Activated CD4-positive, alpha-beta T cell treated with anti-CD3 and anti-CD28 coated beads, Interleukin-2, amount 10 ng/mL, durations not matched to agents 7 days and 5 days (primary cell): ENCODE measurements around the gene KCNJ6. TPM values are rescaled to one million over a fixed set of nuclear protein-coding genes. Genes with fewer than 3 reads are reported as not detected.
"Not testable (repeated sequence)": the region's sequence is repeated elsewhere in the genome, so short reads cannot be mapped to it uniquely, and the experiment has no call there.

ENCODE experiments used
- CTCF ChIA-PET: fragments of 350-600 bp; sonication (Branson Sonifier 250); formaldehyde crosslinking; loops from one replicate; lab custom pipeline; 2021; ENCODE audit warnings: antibody characterized with exemption; lab: Charles Lee
- POLR2A ChIA-PET: fragments of 350-600 bp; sonication (Branson Sonifier 250); formaldehyde crosslinking; loops from one replicate; lab custom pipeline; 2021; ENCODE audit warnings: antibody characterized with exemption; lab: Charles Lee
- DNase-seq: peaks from one replicate; pipeline ENCODE4 v3.0.0-alpha.2; 2020
- H3K27ac Mint-ChIP-seq: one replicate; pipeline ENCODE4 v1.8.0; 2021; ENCODE audit warnings: mild to moderate bottlenecking, moderate library complexity, mixed read lengths
- H3K27me3 Mint-ChIP-seq: one replicate; pipeline ENCODE4 v1.8.0; 2021; ENCODE audit warnings: mixed read lengths
- H3K36me3 Mint-ChIP-seq: one replicate; pipeline ENCODE4 v1.8.0; 2021; ENCODE audit warnings: low read depth, mixed read lengths
- H3K4me1 Mint-ChIP-seq: one replicate; pipeline ENCODE4 v1.8.0; 2021; ENCODE audit warnings: mixed read lengths
- H3K4me3 Mint-ChIP-seq: one replicate; pipeline ENCODE4 v1.8.0; 2021; ENCODE audit warnings: mild to moderate bottlenecking, moderate library complexity, mixed read lengths
- H3K9me3 Mint-ChIP-seq: one replicate; pipeline ENCODE4 v1.8.0; 2021; ENCODE audit warnings: mixed read lengths
- total RNA-seq, 2 experiments: library from RNA; stranded (reverse); gene quantifications; one replicate each; pipeline ENCODE4 v1.2.3, GENCODE V29; 2021

KCNJ6 gene
- total RNA-seq, 2 experiments from 2014 or later: not detected

- DNase-seq: no peak
- CTCF ChIA-PET: no interaction called here
- Mint-ChIP-seq H3K9me3 (no peaks in the 10 kb centered on the region), H3K36me3 (no peaks in the 10 kb centered on the region), H3K4me3 (no peak overlapping the region), H3K27ac (no peak overlapping the region), H3K4me1 (no peaks in the 10 kb centered on the region), H3K27me3 (peaks cover under 1% of the 10 kb centered on the region)
- POLR2A ChIA-PET: no interaction called here
These were observed 171.7 kb downstream of the KCNJ6 start for GRCh38 chr21:37744551-37744950.

- ChIA-PET POLR2A (no interaction called here), CTCF (no interaction called here)
- peaks cover 10% of the 10 kb centered on the region for H3K27me3 Mint-ChIP-seq
- H3K36me3 Mint-ChIP-seq: no peaks in the 10 kb centered on the region
- no peak for DNase-seq
- no peaks in the 10 kb centered on the region for H3K9me3 Mint-ChIP-seq
- H3K4me1 Mint-ChIP-seq: no peaks in the 10 kb centered on the region
- H3K27ac Mint-ChIP-seq: no peak overlapping the region
- no peak overlapping the region for H3K4me3 Mint-ChIP-seq
These were observed 173.7 kb downstream of the KCNJ6 start for GRCh38 chr21:37742532-37742931.

DNA sequence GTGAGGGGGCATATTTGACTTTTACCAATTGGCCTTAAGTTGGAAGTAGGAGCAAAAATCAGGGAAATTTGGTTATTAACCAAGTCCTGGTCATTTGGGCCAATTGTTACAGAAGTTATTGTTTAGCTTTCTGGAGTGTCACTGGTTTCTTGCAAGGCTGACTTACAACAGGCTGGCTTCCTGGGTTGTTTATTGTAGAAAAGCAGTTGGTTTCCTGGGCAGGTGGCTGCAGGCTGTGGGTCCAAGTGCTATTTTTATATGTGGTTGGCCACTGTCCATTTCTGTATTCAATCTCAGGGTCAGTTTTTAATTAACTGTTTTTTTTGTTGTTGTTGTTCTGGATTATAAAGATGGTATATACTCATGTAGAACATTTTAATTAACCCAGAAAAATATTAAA is 174.1 kb downstream of the KCNJ6 start:
- Mint-ChIP-seq H3K9me3 (no peaks in the 10 kb centered on the region), H3K36me3 (no peaks in the 10 kb centered on the region), H3K27ac (no peak overlapping the region), H3K4me3 (no peak overlapping the region), H3K27me3 (peaks cover 10% of the 10 kb centered on the region), H3K4me1 (no peaks in the 10 kb centered on the region)
- ChIA-PET CTCF (no interaction called here), POLR2A (no interaction called here)
- DNase-seq: no peak

DNA sequence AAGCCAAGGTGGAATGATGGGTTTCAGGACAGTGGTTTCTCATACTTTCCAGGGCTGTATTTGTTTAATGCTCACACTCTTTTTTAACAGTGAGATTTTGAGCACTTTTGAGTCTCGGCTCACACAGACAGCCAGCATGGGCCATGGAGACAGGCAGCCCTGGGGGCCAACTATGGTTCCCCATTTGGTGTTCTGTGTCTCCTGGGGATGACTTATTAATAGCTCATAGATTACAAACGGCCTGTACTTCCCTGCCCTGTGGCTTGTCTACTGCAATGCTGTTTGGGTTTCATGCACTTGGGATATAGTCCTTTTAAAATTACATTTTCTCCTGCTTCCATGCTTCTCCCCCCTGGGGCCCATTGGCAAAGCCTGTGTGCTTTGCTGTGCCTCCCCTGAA is 178.3 kb downstream of the KCNJ6 start:
- Mint-ChIP-seq H3K27ac (no peak overlapping the region), H3K36me3 (no peaks in the 10 kb centered on the region), H3K27me3 (peaks cover 13% of the 10 kb centered on the region), H3K4me1 (no peaks in the 10 kb centered on the region), H3K4me3 (no peak overlapping the region), H3K9me3 (no peaks in the 10 kb centered on the region)
- POLR2A ChIA-PET: no interaction called here
- no peak for DNase-seq
- CTCF ChIA-PET: no interaction called here

- no peak overlapping the region for H3K4me3 Mint-ChIP-seq
- no peaks in the 10 kb centered on the region for H3K9me3 Mint-ChIP-seq
- peaks cover 13% of the 10 kb centered on the region for H3K27me3 Mint-ChIP-seq
- DNase-seq: no peak
- ChIA-PET POLR2A (no interaction called here), CTCF (no interaction called here)
- no peak overlapping the region for H3K27ac Mint-ChIP-seq
- no peaks in the 10 kb centered on the region for H3K36me3 Mint-ChIP-seq
- H3K4me1 Mint-ChIP-seq: no peaks in the 10 kb centered on the region
These were observed 178.8 kb downstream of the KCNJ6 start for GRCh38 chr21:37737507-37737906.

- no peak overlapping the region for H3K27ac Mint-ChIP-seq
- ChIA-PET POLR2A (no interaction called here), CTCF (no interaction called here)
- no peak for DNase-seq
- H3K36me3 Mint-ChIP-seq: no peaks in the 10 kb centered on the region
- peaks cover 15% of the 10 kb centered on the region for H3K27me3 Mint-ChIP-seq
- H3K9me3 Mint-ChIP-seq: no peaks in the 10 kb centered on the region
- no peak overlapping the region for H3K4me3 Mint-ChIP-seq
- H3K4me1 Mint-ChIP-seq: no peaks in the 10 kb centered on the region
These were observed 181.4 kb downstream of the KCNJ6 start for GRCh38 chr21:37734846-37735245.

GRCh38 chr21:37732927-37733326 is 183.3 kb downstream of the KCNJ6 start:
- no peak for DNase-seq
- Mint-ChIP-seq H3K9me3 (no peaks in the 10 kb centered on the region), H3K4me3 (no peak overlapping the region), H3K27me3 (peaks cover 5% of the 10 kb centered on the region), H3K4me1 (no peaks in the 10 kb centered on the region), H3K27ac (no peak overlapping the region), H3K36me3 (no peaks in the 10 kb centered on the region)
- ChIA-PET CTCF (no interaction called here), POLR2A (no interaction called here)

- no peak overlapping the region for H3K4me3 Mint-ChIP-seq
- H3K9me3 Mint-ChIP-seq: no peaks in the 10 kb centered on the region
- no peak overlapping the region for H3K27ac Mint-ChIP-seq
- no peaks in the 10 kb centered on the region for H3K4me1 Mint-ChIP-seq
- no peaks in the 10 kb centered on the region for H3K36me3 Mint-ChIP-seq
- ChIA-PET CTCF (no interaction called here), POLR2A (no interaction called here)
- peaks cover 21% of the 10 kb centered on the region for H3K27me3 Mint-ChIP-seq
- DNase-seq: no peak
These were observed 192.1 kb downstream of the KCNJ6 start for GRCh38 chr21:37724201-37724600.

DNA sequence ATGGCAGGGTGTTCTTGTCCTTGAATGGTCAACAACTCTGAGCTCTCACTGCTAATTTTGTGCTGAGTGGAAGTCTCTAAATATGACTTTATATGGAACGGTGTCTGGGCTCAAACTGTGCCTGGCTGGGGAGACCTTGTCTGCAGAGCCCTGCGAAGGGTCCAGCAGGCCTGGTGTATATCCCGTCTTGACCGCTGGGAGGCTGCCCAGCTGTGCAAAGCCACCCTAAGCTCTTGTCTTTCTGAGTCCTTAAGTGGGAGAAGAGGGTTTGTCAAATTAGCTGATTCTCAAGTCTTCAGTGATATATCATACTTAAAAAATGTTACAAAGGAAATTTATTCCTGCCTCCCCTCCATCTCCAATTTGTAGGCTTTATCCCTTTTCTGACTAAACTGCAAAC is 198.7 kb downstream of the KCNJ6 start:
- Mint-ChIP-seq H3K27me3 (peaks cover 12% of the 10 kb centered on the region), H3K36me3 (no peaks in the 10 kb centered on the region), H3K27ac (no peak overlapping the region), H3K4me3 (no peak overlapping the region), H3K9me3 (no peaks in the 10 kb centered on the region), H3K4me1 (no peaks in the 10 kb centered on the region)
- no peak for DNase-seq
- ChIA-PET POLR2A (no interaction called here), CTCF (no interaction called here)

DNA sequence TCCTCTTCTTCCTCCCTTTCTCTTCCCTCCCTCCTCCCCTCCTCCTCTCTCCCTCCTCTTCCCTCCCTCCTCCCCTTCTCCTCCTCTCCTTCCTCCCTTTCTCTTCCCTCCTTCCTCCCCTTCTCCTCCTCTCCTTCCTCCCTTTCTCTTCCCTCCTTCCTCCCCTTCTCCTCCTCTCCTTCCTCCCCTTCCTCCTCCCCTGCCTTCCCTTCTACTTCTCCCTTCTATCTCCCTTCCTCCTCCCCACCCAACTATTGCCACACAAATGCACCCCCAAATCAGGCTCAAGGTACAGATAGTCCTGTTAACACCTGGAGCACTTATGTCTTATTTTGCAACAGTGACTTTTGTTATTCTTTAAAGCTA is 203.7 kb downstream of the KCNJ6 start:
- H3K9me3 Mint-ChIP-seq, DNase-seq, H3K36me3 Mint-ChIP-seq, POLR2A ChIA-PET, H3K27ac Mint-ChIP-seq, H3K4me1 Mint-ChIP-seq, H3K4me3 Mint-ChIP-seq: not testable (repeated sequence)
- CTCF ChIA-PET: interaction anchor here (0.6 kb wide), 1 partner anchor 68 kb away, joined by 3 read pairs; no protein-coding TSS in a partner anchor
- H3K27me3 Mint-ChIP-seq: peaks cover 10% of the 10 kb centered on the region

DNA sequence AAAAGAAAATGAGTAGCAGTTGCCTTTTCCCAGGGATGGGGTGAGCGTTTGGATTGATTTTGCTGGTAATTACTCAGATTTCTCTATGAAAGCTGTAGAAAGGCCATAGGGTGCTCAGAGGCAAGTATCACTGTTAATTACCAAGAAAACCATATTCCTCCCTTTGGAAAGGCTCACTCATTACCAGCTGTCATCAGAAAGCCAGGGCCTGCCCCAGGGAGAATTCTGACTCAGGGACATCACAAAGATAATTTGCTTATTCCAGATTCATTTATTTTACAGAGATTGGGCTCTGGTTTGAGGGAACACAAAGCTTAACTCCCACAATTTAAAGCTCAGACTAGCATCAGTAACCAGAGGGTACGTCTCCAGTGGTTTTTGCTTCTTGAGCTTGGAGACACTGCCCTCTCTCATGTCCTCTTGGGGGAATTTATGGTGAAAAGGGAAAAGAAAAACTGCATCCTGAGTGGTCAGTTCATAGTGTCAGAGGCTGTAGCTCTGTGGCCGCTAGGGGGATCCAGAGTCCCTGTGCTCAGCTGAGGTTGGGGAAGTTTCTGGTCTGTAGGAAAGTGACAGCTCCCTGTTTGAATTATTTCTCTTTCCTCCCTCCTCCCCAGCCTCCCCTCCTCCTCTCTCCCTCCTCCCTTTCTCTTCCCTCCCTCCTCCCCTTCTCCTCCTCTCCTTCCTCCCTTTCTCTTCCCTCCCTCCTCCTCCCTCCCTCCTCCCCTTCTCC is 204.3 kb downstream of the KCNJ6 start:
- Mint-ChIP-seq H3K9me3 (no peaks in the 10 kb centered on the region), H3K36me3 (no peaks in the 10 kb centered on the region), H3K4me1 (no peaks in the 10 kb centered on the region), H3K27ac (no peak overlapping the region), H3K4me3 (no peak overlapping the region), H3K27me3 (peaks cover 10% of the 10 kb centered on the region)
- CTCF ChIA-PET: interaction anchor here (0.6 kb wide), 2 partner anchors 46 to 1541 kb away, joined by 3 to 5 read pairs; no protein-coding TSS in a partner anchor
- POLR2A ChIA-PET: no interaction called here
- DNase-seq: peak; percentile 48

- CTCF ChIA-PET: interaction anchor here (0.6 kb wide), 2 partner anchors 46 to 1542 kb away, joined by 3 to 5 read pairs; no protein-coding TSS in a partner anchor
- H3K4me1 Mint-ChIP-seq: no peaks in the 10 kb centered on the region
- POLR2A ChIA-PET: no interaction called here
- peaks cover 10% of the 10 kb centered on the region for H3K27me3 Mint-ChIP-seq
- H3K9me3 Mint-ChIP-seq: no peaks in the 10 kb centered on the region
- no peak overlapping the region for H3K4me3 Mint-ChIP-seq
- no peaks in the 10 kb centered on the region for H3K36me3 Mint-ChIP-seq
- no peak for DNase-seq
- H3K27ac Mint-ChIP-seq: no peak overlapping the region
These were observed 204.9 kb downstream of the KCNJ6 start for GRCh38 chr21:37711286-37711829.

DNA sequence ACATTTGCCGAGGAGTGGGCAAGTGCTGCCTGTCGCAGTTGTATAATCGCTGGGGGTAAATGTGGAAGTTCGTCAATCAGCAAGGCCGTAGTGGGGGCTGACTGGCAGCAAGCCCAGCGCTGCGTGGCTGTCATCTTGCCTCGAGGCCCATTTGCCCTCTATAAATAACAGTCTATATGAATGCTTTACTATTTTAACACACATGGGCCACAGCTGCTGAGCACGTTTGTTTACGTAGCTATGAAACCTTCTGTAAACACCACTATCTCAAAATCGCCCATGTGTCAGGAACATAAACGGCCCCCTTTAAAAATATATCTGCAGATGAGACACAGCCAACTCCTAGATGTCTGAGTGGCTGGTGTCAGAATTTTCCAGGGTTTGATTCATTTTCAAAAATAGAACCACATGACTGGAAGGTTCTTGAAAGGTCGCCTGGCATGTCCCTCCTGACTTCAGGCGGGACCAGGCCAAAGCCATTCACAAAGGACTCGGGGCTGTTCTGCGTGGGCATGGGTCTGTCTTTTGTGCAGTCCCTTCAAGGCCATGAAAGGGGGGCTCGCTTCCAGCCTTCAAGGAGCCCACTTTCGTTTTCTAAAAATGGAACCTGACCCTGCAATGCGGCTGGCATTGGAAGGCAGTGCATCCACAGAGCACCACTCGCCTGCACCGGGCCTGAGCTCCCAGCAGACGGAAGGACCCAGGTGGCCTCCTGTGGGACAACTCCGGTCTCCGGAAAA is 205.5 kb downstream of the KCNJ6 start:
- Mint-ChIP-seq H3K4me3 (no peak overlapping the region), H3K27me3 (peaks cover 10% of the 10 kb centered on the region), H3K36me3 (no peaks in the 10 kb centered on the region), H3K27ac (no peak overlapping the region), H3K4me1 (no peaks in the 10 kb centered on the region), H3K9me3 (no peaks in the 10 kb centered on the region)
- ChIA-PET POLR2A (no interaction called here), CTCF (no interaction called here)
- DNase-seq: no peak
